ENCODE measurements around the gene NID1.
"Not testable (repeated sequence)": the region's sequence is repeated elsewhere in the genome, so short reads cannot be mapped to it uniquely, and the experiment has no call there.

NID1 gene

GRCh38 chr1:235932090-235932510 is 132.8 kb downstream of the NID1 start:
- no peak for DNase-seq

GRCh38 chr1:235931171-235931738 is 133.6 kb downstream of the NID1 start:
- DNase-seq = no peak
- intact Hi-C loops (cut with DNase I) = no loop called here

More at GRCh38 chr1:235932090-235932510, 132.8 kb downstream of the NID1 start:
- intact Hi-C loops (cut with DNase I) = no loop called here

GRCh38 chr1:235930543-235930942 is 134.3 kb downstream of the NID1 start:
- intact Hi-C loops (cut with DNase I) = no loop called here
- DNase-seq = no peak

GRCh38 chr1:235929216-235929615 is 135.7 kb downstream of the NID1 start:
- intact Hi-C loops (cut with DNase I) = no loop called here
- DNase-seq = no peak

GRCh38 chr1:235928197-235928596 is 136.7 kb downstream of the NID1 start:
- intact Hi-C loops (cut with DNase I) = no loop called here
- no peak for DNase-seq

- intact Hi-C loops (cut with DNase I); DNase-seq: not testable (repeated sequence)
These were observed 137.3 kb downstream of the NID1 start for GRCh38 chr1:235927551-235927950.

Data from head of caudate nucleus (tissue), 42 donors.